ENCODE results near the gene PARM1. TPM values are rescaled to one million over a fixed set of nuclear protein-coding genes. Genes with fewer than 3 reads are reported as not detected.

PARM1 gene
- total and polyA plus RNA-seq, 10 donors, result 2.6 to 42.6 (median 12.1) TPM

DNA sequence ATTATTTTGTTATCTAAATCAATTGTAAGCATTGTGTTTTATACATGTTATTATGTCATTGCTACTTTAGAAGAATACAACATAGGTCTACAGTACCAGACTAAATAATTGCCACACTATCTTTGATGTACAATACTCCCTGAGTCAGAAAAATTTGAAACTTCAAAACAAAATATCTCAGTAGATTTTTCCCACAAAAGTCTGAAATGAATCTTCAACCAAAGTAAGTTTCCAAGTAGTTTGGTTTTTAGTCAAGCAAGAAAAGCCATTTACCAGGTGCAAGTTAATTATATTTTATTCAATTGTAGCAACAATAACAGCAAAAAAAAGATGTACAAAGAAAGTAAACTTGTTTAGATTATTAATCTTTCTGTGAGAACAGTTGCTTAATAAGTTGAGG lies 11.4 kb upstream of the PARM1 start:
- DNase-seq, result no peak
- Histone ChIP-seq H3K27me3 (replicated peaks in 1 of 7) (peaks cover 0 to under 1% (median 0%) of the 10 kb centered on the region in 7 donors), H3K27ac (no peak overlapping the region), H3K4me3 (no peak overlapping the region), H3K9me3 (no peaks in the 10 kb centered on the region), H3K36me3 (no peaks in the 10 kb centered on the region), H3K4me1 (peaks cover 0 to 6% (median 0%) of the 10 kb centered on the region in 6 donors)
- TF ChIP-seq POLR2A (IDR thresholded peaks at IDR 0.05) (no peak), POLR2AphosphoS5 (IDR thresholded peaks at IDR 0.05) (no peak)
- TF ChIP-seq, protein P1, sequence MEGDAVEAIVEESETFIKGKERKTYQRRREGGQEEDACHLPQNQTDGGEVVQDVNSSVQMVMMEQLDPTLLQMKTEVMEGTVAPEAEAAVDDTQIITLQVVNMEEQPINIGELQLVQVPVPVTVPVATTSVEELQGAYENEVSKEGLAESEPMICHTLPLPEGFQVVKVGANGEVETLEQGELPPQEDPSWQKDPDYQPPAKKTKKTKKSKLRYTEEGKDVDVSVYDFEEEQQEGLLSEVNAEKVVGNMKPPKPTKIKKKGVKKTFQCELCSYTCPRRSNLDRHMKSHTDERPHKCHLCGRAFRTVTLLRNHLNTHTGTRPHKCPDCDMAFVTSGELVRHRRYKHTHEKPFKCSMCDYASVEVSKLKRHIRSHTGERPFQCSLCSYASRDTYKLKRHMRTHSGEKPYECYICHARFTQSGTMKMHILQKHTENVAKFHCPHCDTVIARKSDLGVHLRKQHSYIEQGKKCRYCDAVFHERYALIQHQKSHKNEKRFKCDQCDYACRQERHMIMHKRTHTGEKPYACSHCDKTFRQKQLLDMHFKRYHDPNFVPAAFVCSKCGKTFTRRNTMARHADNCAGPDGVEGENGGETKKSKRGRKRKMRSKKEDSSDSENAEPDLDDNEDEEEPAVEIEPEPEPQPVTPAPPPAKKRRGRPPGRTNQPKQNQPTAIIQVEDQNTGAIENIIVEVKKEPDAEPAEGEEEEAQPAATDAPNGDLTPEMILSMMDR (IDR thresholded peaks at IDR 0.05 in 8 of 11, conservative IDR thresholded peaks at IDR 0.05 in 3 of 11), result no peak
- intact Hi-C loops (cut with DNase I; ENCODE audit: low total_unique reads), result no loop called here

DNA sequence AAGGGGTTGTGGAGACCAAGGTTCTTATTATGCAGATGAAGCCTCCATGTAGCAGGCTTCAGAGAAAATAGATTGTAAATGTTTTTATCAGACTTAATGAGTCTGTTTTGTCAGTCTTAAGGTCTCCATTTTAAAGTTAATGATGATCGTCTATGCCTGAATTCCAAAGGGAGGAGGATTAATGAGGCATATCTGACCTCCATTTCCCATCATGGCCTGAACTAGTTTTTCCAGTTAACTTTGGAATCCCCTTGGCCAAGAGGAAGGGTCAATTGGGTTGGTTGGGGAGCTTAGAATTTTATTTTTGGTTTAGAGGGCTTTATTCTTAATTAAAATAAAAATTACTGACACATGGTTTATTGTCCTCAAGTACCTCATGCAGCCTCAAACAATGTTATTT lies 6.9 kb upstream of the PARM1 start:
- intact Hi-C loops (cut with DNase I; ENCODE audit: low total_unique reads), result no loop called here
- H3K4me3 ChIP-seq, result no peak overlapping the region
- 77 to 83% (median 78%) methylated on average over 1 of the region's 1 CpG for WGBS, 5 donors
- H3K4me1 ChIP-seq, result peaks cover 4 to 14% (median 6%) of the 10 kb centered on the region in 6 donors
- peaks cover 0 to under 1% (median 0%) of the 10 kb centered on the region in 7 donors for H3K27me3 ChIP-seq (replicated peaks in 1 of 7)
- no peaks in the 10 kb centered on the region for H3K9me3 ChIP-seq
- TF ChIP-seq POLR2AphosphoS5 (IDR thresholded peaks at IDR 0.05), result no peak
- TF ChIP-seq, protein P1 (IDR thresholded peaks at IDR 0.05 in 8 of 11, conservative IDR thresholded peaks at IDR 0.05 in 3 of 11), result no peak
- no peak for TF ChIP-seq POLR2A (IDR thresholded peaks at IDR 0.05)
- H3K36me3 ChIP-seq, result no peaks in the 10 kb centered on the region
- no peak for DNase-seq
- no peak overlapping the region for H3K27ac ChIP-seq

DNA sequence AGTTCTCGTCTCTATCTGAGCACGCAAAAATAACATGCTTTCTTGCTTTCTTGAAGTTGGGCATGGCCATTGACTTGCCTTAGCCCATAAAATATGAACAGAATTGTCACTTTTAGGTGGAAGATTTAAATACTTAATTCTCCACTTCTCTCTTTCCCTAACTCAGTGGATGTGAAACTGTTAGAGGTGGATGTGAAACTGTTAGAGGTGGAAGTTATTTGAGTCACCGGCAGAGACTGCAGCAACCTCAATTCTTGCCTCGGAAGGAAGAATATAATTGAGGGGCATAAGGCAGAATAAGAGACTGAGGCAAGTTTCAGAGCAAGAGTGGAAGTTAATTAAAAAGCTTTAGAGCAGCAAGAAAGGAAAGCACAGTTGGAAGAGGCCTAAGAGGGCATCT lies 2.8 kb upstream of the PARM1 start:
- H3K4me3 ChIP-seq, result no peak overlapping the region
- 63 to 79% (median 71%) methylated on average over 4 of the region's 4 CpGs for WGBS, 5 donors
- intact Hi-C loops (cut with DNase I; ENCODE audit: low total_unique reads), result no loop called here
- peaks cover 0 to 42% (median 21%) of the 10 kb centered on the region in 7 donors for H3K27me3 ChIP-seq (replicated peaks in 1 of 7)
- DNase-seq, result no peak
- no peaks in the 10 kb centered on the region for H3K9me3 ChIP-seq
- TF ChIP-seq POLR2A (IDR thresholded peaks at IDR 0.05), result no peak
- TF ChIP-seq, protein P1 (IDR thresholded peaks at IDR 0.05 in 8 of 11, conservative IDR thresholded peaks at IDR 0.05 in 3 of 11), result no peak
- no peak for TF ChIP-seq POLR2AphosphoS5 (IDR thresholded peaks at IDR 0.05)
- H3K27ac ChIP-seq, result no peak overlapping the region
- H3K36me3 ChIP-seq, result no peaks in the 10 kb centered on the region
- H3K4me1 ChIP-seq, result peaks cover 7 to 41% (median 27%) of the 10 kb centered on the region in 6 donors

DNA sequence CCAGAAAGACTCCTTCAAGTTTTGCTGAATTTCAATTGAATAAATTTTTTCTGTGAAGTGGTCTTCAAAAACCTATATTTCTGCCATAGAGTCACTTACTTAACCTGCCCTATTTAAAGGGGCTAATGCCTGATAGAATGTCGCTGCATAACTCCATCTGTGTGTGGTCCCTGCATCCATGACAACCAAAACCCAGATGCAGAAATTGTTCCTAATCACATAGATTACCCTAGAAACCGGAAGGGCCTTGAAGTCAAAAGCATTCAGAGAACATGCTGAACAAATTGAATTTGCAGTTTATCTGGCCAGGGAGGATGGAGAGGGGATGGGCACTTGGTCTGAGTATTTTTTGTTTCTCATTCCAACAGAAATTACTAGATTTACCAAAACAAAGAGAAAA lies 1.5 kb upstream of the PARM1 start:
- no peak for DNase-seq
- Histone ChIP-seq H3K27ac (no peak overlapping the region), H3K27me3 (replicated peaks in 1 of 7) (peaks cover 0 to 52% (median 21%) of the 10 kb centered on the region in 7 donors), H3K4me3 (no peak overlapping the region), H3K4me1 (peaks cover 7 to 41% (median 27%) of the 10 kb centered on the region in 6 donors), H3K9me3 (no peaks in the 10 kb centered on the region), H3K36me3 (no peaks in the 10 kb centered on the region)
- TF ChIP-seq POLR2AphosphoS5 (IDR thresholded peaks at IDR 0.05) (no peak), POLR2A (IDR thresholded peaks at IDR 0.05) (no peak)
- TF ChIP-seq, protein P1 (IDR thresholded peaks at IDR 0.05 in 8 of 11, conservative IDR thresholded peaks at IDR 0.05 in 3 of 11), result no peak
- 75 to 91% (median 82%) methylated on average over 2 of the region's 2 CpGs for WGBS, 5 donors
- intact Hi-C loops (cut with DNase I; ENCODE audit: low total_unique reads), result no loop called here

All from spleen (tissue), 11 donors.